ENCODE results near the gene CDC27.
"Not testable (repeated sequence)": the region's sequence is repeated elsewhere in the genome, so short reads cannot be mapped to it uniquely, and the experiment has no call there.

CDC27 gene

DNA sequence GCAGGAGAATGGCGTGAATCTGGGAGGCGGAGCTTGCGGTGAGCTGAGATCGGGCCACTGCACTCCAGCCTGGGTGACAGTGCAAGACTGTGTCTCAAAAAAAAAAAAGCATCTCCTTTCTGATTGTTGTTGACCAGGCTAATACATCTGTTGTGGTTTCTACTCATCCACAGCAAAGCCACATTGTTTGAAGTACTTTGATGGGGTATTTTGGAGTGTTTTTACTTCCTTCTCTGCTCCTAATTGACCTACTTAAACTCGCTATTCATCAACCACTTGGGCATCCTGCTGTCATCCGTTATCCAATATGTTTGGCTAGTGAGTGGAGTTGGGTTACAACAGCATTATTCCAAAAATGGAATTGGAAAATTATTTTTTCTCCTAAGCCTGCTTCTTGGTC lies 3.5 kb upstream of the CDC27 start:
- no peak for DNase-seq

DNA sequence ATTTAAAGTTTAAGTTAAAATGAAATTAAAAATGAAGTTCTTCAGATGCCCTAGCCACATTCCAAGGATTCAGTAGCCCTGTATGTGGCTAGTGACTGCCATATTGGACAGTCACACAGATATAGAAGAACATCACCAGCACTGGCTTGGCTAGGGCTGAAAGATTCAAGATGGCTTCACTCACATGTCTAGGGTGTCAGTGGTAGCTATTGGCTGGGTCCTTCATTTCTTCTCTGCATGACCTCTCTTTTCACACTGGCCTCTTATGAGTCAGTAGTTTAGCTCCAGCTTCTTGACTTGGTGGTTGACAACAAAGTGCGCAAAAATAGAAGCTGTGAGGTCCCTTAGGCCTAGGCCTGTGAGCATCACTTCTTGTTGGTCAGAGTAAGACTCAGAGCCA lies 1.7 kb upstream of the CDC27 start:
- DNase-seq: no peak

DNA sequence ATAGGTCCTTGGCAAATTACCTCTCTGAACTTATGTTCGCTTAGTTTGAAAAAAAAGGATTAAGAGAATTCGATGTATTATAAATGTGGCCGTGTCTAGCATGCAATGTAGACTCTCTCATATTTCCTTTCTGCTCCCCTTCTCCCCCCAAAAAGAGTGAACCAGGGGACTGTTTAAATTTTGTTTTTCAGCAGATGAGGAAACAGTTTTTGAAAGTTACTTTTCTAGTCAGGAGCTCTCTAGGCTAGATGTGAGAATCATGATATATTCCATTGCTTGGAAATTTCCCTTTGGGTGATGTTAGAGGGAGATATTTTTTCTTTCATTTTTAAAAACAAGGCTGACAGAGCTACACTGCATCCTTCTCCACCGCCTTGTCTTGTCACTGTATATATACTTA lies 1.1 kb upstream of the CDC27 start:
- no peak for DNase-seq

DNA sequence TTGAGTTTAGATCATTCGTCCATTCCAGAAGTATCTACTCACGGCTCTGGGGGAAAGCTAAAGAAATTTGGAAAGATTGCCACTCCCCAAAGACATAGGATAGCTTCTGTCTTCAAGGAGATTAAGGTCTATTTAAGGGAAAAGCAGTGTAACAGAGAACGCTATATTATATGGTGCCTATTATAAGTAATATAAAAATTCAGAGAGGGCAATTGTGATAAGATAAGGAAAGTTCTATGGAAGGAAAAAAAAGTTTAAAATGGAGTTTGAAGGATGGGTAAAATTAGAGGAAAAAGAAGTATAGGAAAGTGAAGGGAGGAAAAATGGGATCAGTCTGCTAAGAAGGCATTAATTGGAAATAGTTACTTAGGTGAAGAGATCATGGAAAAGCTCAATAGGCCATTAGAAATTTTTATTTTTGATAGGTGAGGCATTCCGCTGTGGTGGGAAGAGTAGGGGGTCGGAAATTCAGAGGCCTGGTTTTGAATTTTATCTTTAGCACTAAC lies 690 bp upstream of the CDC27 start:
- DNase-seq: no peak

DNA sequence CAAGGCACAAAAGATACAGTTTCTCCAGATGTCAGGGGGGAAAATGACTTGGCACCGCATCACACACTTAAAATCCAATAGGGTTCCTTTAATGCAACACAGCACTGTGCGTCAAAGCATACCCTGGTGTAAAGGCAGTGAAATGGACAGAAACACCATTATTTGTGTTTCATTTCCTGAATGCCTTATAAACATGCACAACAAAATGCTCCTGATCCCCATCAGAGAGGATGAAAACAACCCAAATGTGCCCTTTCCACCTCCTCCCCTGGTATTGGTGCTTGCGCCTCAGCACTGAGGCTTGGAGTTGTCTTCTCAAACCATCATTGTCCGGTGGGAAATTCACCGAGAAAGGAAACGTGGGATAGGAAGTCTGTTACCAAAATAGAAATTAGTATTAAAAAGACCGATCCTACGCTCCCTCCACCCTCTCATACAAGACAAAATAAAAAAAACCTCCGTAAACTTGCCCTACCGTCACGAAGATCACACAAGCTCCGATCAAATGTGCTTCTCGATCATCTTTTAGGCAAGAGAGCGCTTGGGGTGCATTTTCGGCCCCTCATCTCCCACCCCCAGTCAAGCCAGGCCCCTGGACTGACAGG lies 722 bp downstream of the CDC27 start:
- no peak for DNase-seq

DNA sequence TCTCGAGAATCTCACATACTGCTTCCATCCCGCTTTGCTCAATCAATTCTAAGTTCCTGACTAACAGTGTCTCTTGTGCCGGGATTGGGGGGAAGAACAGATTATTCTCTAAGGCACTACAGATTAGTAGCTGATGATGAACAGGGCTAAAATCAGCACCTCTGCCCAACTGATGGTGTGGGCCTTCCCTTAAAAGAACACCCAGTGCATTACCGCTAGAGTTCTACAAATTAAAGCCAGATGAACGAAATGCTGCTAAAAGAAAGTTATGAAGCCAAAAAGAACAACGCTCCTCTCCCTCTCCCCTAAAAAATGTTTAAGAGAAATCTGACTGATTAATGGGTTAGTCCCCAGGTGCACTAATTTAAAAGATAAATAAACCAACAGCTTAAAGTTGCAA lies 4.4 kb downstream of the CDC27 start:
- DNase-seq: no peak

DNA sequence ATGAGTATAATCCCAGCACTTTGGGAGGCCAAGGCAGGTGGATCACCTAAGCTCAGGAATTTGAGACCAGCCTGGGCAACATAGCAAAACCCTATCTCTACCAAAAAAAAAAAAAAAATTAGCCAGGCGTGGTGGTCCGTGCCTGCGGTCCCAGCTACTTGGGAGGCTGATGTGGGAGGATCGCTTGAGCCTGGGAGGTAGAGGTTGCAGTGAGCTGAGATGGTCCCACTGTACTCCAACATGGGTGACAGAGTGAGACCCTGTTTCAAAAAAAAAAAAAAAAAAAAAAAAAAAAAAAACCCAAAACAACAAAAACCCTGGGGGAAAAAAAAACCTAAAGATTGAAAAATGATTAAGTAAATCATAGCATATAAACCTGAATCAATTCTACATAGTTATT lies 8.1 kb downstream of the CDC27 start:
- DNase-seq: not testable (repeated sequence)

DNA sequence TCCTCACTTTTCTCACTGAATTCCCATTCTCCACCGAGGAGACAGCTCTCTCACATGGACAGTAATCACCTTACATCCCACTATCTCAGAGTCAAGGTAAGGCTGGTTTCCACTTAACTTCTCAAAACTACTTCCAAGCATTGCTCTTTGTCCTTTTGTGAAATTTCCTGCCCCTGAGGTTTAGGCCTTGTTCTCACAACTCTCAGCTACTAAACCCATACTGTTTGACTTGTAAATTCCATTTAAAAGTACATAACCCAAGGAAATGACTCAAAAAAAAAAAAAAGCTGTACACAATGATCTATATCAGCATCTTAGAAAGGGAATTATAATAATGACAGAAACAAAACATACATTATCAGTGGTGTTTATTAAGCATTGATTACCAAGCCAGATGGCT lies 8.8 kb downstream of the CDC27 start:
- DNase-seq: no peak

DNA sequence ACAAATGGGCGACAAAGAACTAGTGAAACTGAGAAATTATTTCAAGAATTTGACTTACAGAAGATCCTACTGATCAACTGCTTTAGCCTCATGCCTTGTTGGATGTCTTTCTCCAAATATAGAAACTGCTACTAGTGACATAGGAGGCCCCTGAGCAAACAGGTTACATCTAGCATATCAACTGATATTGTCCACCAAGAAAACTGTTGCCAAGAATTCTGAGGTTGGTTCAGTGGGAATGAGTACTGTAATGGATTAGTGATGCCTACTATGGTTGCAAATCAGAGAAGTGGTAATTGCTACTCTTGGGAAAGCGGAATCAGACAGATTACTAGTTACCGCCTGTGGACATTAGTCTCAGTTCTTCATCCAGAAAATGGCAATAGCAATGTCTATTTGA lies 10.0 kb downstream of the CDC27 start:
- no peak for DNase-seq

DNA sequence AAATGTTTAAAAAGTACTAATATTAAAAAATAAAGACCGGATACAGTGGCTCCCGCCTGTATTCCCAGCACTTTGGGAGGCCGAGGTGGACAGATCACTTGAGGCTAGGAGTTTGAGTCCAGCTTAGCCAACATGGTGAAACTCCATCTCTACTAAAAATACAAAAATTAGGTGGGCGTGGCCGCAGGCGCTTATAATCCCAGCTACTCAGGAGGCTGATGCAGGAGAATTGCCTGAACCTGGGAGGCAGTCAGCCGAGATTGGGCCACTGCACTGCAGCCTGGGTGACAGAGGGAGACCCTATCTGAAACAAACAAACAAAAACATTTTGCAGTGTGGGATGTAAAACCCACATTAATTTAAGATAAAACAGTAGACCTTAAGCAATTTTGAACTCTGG lies 11.8 kb downstream of the CDC27 start:
- no peak for DNase-seq

DNA sequence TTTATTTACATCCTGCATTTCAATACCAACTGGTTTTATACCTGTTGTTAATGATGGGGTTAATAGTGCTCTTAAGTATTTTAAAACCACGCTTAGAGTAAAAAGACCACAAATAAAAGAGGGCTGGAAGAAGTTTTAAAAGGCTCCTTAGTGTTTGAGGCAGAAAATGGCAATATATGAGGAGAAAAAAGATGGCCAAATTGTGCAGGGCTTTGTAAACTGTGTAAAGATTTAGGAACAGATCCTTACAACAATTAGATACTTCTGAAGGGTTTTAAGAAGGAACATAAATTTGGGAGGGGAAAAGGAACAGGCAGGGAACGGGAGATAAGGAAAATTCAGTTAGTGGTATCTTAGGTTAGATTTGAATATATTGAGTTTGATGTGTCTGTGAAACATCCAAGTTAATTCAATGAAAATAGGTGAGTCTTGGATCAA lies 12.7 kb downstream of the CDC27 start:
- DNase-seq: no peak

DNA sequence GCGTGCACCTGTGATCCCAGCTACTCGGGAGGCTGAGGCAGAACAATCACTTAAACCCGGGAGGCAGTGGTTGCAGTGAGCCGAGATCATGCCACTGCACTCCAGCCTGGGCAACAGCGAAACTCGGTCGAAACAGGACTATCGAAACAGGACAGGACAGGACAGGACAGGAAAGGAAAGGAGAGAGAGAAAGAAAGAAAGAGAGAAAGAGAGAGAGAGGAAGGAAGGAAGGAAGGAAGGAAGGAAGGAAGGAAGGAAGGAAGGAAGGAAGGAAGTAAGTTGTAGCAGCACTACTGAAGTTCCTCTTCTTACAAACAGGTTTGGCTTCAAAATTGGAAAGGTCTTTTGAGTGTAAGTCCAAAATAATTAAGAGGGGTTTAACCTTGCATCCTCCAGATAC lies 14.3 kb downstream of the CDC27 start:
- not testable (repeated sequence) for DNase-seq

DNA sequence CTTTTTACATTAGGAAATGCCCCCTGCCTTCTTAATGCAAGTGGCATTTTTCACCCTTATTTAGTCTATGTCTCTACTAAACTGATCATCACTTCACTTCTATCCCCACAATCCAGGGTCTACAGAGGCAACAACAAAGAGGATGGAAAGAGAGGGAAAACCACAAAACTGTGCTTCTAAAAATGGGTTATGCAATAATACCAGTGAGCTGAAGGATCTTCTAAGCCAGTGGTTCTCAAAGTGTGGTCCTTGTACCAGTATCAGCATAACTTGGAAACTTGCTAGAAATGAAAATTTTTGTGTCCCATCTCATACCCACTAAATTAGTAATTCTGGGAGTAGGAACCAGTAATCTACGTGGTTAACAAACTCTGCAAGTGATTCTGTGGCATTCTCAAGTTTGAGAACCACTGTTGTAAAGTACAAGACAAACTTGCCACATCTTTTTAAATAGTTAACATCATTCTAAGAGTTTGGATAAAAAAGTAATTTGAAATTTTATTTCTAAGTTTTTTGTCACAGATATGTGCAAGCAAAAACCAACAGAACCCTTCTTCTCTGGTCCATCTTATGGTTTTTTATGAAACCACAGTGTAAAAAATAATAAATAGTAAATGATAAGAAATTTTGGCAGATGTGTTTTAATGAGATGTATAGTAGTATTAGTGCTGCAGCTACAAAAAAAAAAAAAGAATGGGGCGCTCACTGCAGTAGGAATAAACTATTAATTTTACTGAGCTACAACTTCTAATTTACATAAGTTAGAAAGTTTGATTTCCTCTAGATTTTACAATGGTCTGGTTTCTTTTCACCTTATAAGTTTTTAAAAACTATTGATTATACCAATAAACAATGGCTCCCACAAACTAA lies 16.2 kb downstream of the CDC27 start:
- no peak for DNase-seq

DNA sequence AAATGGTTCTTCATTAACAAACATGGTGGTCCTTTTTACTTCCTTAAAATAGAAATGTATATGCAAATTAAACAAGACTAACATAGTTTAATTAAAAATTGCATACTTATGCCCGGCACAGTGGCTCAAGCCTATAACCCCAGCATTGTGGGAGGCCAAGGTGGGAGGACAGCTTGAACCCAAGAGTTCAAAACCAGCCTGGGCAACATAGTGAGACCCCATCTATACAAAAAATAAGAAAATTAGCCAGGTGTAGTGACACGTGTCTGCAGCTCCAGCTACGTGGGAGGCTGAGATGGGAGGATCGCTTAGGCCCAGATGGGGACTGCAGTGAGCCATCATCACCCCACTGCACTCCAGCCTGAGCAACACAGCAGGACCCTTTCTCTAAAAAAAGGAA lies 18.4 kb downstream of the CDC27 start:
- no peak for DNase-seq

DNA sequence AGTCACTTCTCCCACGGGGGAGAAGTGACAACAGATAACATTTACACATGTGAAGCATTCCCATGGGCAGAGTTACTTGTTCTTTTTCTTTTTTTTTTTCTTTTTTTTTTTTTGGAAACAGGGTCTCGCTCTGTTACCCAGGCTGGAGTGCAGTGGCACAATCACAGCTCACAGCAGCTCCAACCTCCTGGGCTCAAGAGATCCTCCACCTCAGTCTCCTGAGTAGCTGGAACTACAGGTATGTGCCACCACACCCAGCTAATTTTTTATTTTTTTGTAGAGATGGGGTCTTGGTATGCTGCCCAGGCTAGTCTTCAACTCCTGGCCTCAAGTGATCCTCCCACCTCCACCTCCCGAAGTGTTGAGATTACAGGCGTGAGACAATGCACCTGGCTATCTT lies 20.2 kb downstream of the CDC27 start:
- not testable (repeated sequence) for DNase-seq

DNA sequence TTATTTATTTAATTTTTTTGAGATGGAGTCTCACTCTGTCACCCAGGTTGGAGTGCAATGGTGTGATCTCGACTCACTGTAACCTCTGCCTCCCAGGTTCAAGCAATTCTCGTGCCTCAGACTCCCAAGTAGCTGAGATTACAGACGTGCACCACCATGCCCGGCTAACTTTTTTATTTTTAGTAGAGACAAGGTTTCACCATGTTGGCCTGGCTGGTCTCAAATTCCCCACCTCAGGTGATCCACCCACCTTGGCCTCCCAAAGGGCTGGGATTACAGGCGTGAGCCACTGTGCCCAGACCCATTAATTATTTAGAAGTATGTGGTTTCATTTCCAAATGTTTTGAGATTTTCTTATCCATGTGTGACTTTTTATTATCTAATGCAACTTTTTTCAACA lies 22.2 kb downstream of the CDC27 start:
- DNase-seq: not testable (repeated sequence)

DNA sequence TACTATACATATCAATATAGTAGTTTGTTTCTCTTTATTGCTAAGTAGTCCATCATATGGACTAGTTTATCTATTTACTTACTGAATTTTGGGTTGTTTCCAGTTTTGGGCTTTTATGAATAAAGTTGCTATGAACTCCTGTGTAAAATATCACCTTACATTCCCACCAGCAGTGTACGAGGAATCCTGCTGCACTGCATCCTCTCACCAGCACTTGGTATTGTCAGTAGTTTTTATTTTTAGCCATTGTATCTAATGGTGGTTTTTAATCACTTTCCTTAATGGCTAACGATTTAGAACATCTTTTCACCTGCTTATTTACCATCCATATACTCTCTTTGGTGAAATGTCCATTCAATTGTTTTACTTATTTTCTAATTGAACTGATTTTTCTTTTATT lies 24.0 kb downstream of the CDC27 start:
- DNase-seq: no peak

DNA sequence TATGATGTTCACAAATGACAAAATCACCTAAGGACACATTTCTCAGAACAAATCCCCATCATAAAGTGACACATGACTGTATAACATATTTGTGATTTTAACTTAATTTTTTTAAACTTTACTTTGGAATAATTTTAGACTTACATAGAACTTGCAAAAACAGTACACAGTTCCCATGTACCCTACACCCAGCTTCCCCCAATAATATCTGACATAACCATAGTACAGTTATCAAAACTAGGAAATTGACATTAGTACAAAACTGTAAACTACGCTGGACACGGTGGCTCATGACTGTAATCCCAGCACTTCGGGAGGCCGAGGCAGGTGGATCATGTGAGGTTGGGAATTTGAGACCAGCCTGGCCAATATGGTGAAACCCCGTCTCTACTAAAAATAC lies 24.8 kb downstream of the CDC27 start:
- DNase-seq: no peak

DNA sequence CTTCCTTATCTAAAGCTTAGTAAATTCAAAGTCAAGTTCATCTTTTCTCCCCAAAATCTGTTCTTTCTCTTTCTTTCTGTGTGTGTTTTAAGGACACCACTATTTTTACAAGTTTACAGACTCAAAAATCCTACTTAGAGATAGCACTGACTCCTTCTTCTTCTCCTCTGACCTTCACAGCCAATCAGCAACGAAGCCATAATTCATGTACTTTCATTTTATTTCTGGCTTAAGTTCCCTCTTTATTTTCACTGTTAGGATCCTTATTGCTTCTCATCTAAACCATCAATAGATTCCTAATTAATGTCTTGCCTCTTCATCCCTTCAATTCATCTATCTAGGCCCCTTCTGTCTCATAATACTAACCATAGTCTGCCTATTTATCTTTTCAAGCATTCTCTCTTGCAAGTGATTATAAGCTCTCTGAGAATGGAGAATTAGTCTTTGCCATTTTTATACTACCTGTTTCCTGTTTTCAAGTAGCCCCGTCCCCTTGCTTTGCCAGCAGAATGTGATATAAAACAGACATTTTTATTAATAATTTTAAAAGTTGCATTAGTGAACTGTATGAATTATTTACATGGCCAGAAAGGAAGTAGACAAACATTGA lies 27.0 kb downstream of the CDC27 start:
- no peak for DNase-seq

DNA sequence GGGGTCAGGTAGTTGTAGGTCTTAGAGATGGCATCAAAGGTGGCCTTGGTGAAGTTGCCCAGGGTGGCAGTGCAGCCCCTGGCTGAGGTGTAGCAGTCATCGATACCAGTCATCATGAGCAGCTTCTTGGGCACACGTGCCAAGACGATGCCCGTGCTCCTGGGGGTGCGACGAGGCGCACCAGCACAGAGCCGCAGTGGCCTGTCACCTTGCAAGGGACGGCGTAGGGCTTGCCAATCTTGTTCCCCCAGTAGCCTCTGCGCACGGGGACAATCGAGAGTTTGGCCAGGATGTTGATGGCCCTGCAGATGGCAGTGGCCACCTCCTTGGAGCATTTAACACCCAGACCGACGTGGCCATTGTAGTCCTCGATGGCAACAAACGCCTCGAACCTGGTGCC lies 29.8 kb downstream of the CDC27 start:
- no peak for DNase-seq

DNA sequence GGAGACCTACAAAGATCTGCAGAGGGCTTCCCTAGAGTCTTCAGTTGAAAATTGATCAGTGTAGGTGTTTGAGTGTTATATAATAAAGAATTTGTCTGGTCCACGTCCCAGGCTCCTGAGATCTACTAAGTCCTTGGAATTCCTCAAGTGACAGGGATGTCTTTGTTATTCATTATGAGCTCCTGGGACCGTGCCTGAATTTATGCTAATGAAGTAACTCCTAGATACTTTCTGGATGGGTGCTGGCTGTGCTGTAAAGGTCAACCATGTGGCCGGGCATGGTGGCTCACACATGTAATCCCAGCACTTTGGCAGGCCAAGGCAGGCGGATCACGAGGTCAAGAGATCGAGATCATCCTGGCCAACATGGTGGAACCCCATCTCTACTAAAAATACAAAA lies 43.7 kb downstream of the CDC27 start:
- DNase-seq: no peak

DNA sequence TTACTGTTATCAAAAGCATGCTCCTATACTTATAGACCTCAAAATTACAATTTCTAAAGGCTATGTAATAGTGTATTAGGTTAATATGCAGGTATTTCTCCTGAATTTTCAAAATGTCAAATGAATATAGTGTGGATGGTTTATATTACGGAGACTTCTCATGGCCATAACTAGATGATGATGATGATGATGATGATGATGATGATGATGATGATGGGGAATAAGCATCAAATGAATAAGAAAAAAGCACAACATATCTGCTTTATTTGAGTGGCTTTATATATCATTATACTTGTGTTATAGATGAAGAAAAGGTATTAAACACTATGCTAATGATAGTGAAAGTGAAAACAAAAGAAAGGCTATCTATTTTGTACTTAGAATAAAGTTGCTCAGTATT lies 53.9 kb downstream of the CDC27 start:
- no peak for DNase-seq

DNA sequence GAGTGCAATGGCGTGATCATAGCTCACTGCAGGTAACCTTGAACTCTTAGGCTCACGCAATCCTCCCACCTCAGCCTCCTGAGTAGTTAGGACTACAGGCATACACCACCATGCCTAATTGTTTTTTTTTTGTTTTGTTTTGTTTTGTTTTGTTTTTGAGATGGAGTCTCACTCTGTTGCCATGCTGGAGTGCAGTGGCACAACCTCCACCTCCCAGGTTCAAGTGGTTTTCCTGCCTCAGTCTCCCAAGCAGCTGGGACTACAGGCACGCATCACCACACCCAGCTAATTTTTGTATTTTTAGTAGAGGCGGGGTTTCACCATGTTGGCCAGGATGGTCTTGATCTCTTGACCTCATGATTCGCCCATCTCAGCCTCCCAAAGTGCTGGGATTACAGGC lies 54.7 kb downstream of the CDC27 start:
- DNase-seq: not testable (repeated sequence)

DNA sequence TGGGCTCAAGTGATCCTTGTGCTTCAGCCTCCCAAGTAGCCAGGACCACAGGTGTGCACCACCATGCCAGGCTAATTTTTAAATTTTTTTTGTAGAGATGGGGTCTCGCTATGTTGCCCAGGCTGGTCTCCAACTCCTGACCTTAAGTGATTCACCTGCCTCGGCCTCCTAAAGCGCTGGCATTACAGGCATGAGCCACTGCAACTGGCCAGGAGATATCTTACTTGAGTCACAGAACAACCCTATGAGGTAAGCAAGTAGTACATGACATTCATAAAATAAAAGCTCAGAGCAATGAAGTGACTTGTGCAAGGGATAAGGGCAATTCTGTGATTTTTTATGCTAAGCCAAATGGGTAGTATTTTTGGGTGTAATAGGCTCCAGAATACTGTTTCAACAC lies 57.3 kb downstream of the CDC27 start:
- DNase-seq: no peak
